Gastrocnemius medialis (tissue), 4 donors: Measurements from ENCODE around the gene EPDR1. TPM values are rescaled to one million over a fixed set of nuclear protein-coding genes. Genes with fewer than 3 reads are reported as not detected.

ENCODE experiments used
- ATAC-seq, 2 donors: fragments of 150-250 bp; one replicate each; pipeline ENCODE4 v1.9.1; 2016
- DNase-seq, 2 donors: peaks; one replicate each; pipeline ENCODE4 v3.0.0-alpha.2; 2019
- H3K27ac ChIP-seq, 4 donors: fragments of 200-600 bp; sonication (generic); 1 replicate in 1 of 4; 2 replicates in 3 of 4; pipeline ENCODE4 v1.5.1; 2016 to 2018; ENCODE audit warnings: mild to moderate bottlenecking in 2 of 4, moderate library complexity in 1 of 4
- H3K27me3 ChIP-seq, 3 donors: fragments of 200-600 bp; sonication (generic) in 2 of 3; 1 replicate in 1 of 3; 2 replicates in 2 of 3; pipeline versions ENCODE4 v1.5.1 to v1.6.0; 2016 to 2019; ENCODE audit warnings: mild to moderate bottlenecking in 1 of 3, moderate library complexity in 1 of 3
- H3K36me3 ChIP-seq, 2 donors: fragments of 200-600 bp; sonication (generic) in 1 of 2; one replicate each; pipeline ENCODE4 v1.5.1; 2017 to 2018
- H3K4me1 ChIP-seq, 2 donors: fragments of 200-600 bp; sonication (generic) in 1 of 2; one replicate each; pipeline ENCODE4 v1.5.1; 2016 to 2017; ENCODE audit warnings: mild to moderate bottlenecking in 2 of 2
- H3K4me3 ChIP-seq, 4 donors: fragments of 200-600 bp; sonication (generic) in 3 of 4; 1 replicate in 1 of 4; 2 replicates in 3 of 4; pipeline ENCODE4 v1.5.1; 2016 to 2019; ENCODE audit warnings: mild to moderate bottlenecking in 2 of 4
- H3K9me3 ChIP-seq, 3 donors: fragments of 200-600 bp; sonication (generic) in 2 of 3; 1 replicate in 1 of 3; 2 replicates in 2 of 3; pipeline ENCODE4 v1.5.1; 2016 to 2019
- CTCF ChIP-seq, 5 experiments: fragments of 450-650 bp in 3 of 5; fragments of 200-600 bp in 2 of 5; sonication (generic) in 2 of 5; IDR thresholded peaks in 4 of 5; conservative IDR thresholded peaks in 1 of 5; 1 replicate in 4 of 5; 2 replicates in 1 of 5; pipeline ENCODE4 v1.5.1; 2016 to 2019; ENCODE audit warnings: antibody characterized with exemption in 5 of 5, mild to moderate bottlenecking in 3 of 5, moderate library complexity in 3 of 5
- POLR2A ChIP-seq, 2 donors: fragments of 450-650 bp; IDR thresholded peaks; one replicate each; pipeline ENCODE4 v1.6.1; 2017; ENCODE audit warnings: antibody characterized with exemption in 2 of 2, mild to moderate bottlenecking in 2 of 2, moderate library complexity in 2 of 2
- in situ Hi-C, 4 donors: fragments of 200-750 bp; cut with MboI; loops; one replicate each; pipeline versions ENCODE4 v1.15.0 to v1.8.0; 2017; ENCODE audit warnings: low sequenced_read_pairs in 4 of 4
- intact Hi-C: fragments of 100-400 bp; cut with DNase I; formaldehyde crosslinking; loops from one replicate; pipeline ENCODE4 v1.15.1; 2023; ENCODE audit warnings: low total_unique reads
- total RNA-seq, 4 donors: library from RNA; depleted of rRNA; stranded (reverse); fragments of >200 nt; gene quantifications; one replicate each; pipeline versions ENCODE4 v1.1.0 to v1.2.3, GENCODE V29; 2016

The EPDR1 gene
- total RNA-seq, 4 donors from 2014 or later: 32.2 to 60.2 (median 47.5) TPM

- H3K4me3 ChIP-seq: no peak overlapping the region
- intact Hi-C loops: loop anchor here (5.0 to 10.0 kb wide), 3 partner anchors 96 to 304 kb away; no protein-coding TSS in a partner anchor
- ATAC-seq: no peak
- no peaks in the 10 kb centered on the region for H3K36me3 ChIP-seq
- TF ChIP-seq POLR2A (IDR thresholded peaks at IDR 0.05) (no peak), CTCF (IDR thresholded peaks at IDR 0.05 in 4 of 5, conservative IDR thresholded peaks at IDR 0.05 in 1 of 5) (no peak)
- H3K9me3 ChIP-seq: no peaks in the 10 kb centered on the region
- H3K27me3 ChIP-seq: no peaks in the 10 kb centered on the region
- DNase-seq: no peak
- in situ Hi-C loops: loop anchor here in 2 of 4 donors (25.0 kb wide), 2 partner anchors 294 to 419 kb away; no protein-coding TSS in a partner anchor
- peaks cover 31 to 42% of the 10 kb centered on the region in 2 donors for H3K4me1 ChIP-seq
- no peak overlapping the region for H3K27ac ChIP-seq
Measured at GRCh38 chr7:37918526-37918925, 1.9 kb upstream of the EPDR1 start.

GRCh38 chr7:37920849-37921805 is 687 bp downstream of the EPDR1 start:
- in situ Hi-C loops (loop anchor here in 2 of 4 donors (25.0 kb wide), 2 partner anchors 291 to 416 kb away; no protein-coding TSS in a partner anchor), intact Hi-C loops (loop anchor here (2.0 kb wide), 1 partner anchor 258 kb away; the partner anchor contains the start of gene STARD3NL)
- H3K27me3 ChIP-seq: no peaks in the 10 kb centered on the region
- peak overlapping the region; percentile 74 to 85 (median 82) for H3K4me3 ChIP-seq
- H3K36me3 ChIP-seq: no peaks in the 10 kb centered on the region
- ATAC-seq (peak; percentile 71 to 74), DNase-seq (peak in 1 of 2 donors; percentile 66)
- H3K9me3 ChIP-seq: no peaks in the 10 kb centered on the region
- peak overlapping the region; percentile 89 to 94 (median 91) for H3K27ac ChIP-seq
- TF ChIP-seq POLR2A (IDR thresholded peaks at IDR 0.05) (peak in 1 of 2 donors; percentile 21), CTCF (IDR thresholded peaks at IDR 0.05 in 4 of 5, conservative IDR thresholded peaks at IDR 0.05 in 1 of 5) (peak in 1 of 5 experiments; percentile 18)
- peaks cover 30 to 36% of the 10 kb centered on the region in 2 donors for H3K4me1 ChIP-seq

GRCh38 chr7:37921876-37922275 is 1.4 kb downstream of the EPDR1 start:
- intact Hi-C loops: loop anchor here (2.0 kb wide), 1 partner anchor 257 kb away; the partner anchor contains the start of gene STARD3NL
- DNase-seq: peak in 1 of 2 donors; percentile 28
- Histone ChIP-seq H3K36me3 (no peaks in the 10 kb centered on the region), H3K4me1 (peaks cover 29 to 30% of the 10 kb centered on the region in 2 donors), H3K9me3 (no peaks in the 10 kb centered on the region), H3K27ac (peak overlapping the region; percentile 89 to 94 (median 91)), H3K4me3 (peak overlapping the region; percentile 74 to 85 (median 82)), H3K27me3 (no peaks in the 10 kb centered on the region)
- in situ Hi-C loops: loop anchor here in 2 of 4 donors (25.0 kb wide), 2 partner anchors 290 to 415 kb away; no protein-coding TSS in a partner anchor
- peak; percentile 22 to 28 for ATAC-seq
- TF ChIP-seq CTCF (IDR thresholded peaks at IDR 0.05 in 4 of 5, conservative IDR thresholded peaks at IDR 0.05 in 1 of 5) (no peak), POLR2A (IDR thresholded peaks at IDR 0.05) (no peak)

GRCh38 chr7:37923996-37924395 is 3.6 kb downstream of the EPDR1 start:
- TF ChIP-seq POLR2A (IDR thresholded peaks at IDR 0.05) (no peak), CTCF (IDR thresholded peaks at IDR 0.05 in 4 of 5, conservative IDR thresholded peaks at IDR 0.05 in 1 of 5) (no peak)
- H3K27ac ChIP-seq: peak overlapping the region in 3 of 4 donors; percentile 20 to 90 (median 25)
- no peaks in the 10 kb centered on the region for H3K27me3 ChIP-seq
- H3K4me3 ChIP-seq: no peak overlapping the region
- no peaks in the 10 kb centered on the region for H3K36me3 ChIP-seq
- H3K9me3 ChIP-seq: no peaks in the 10 kb centered on the region
- in situ Hi-C loops: loop anchor here in 2 of 4 donors (25.0 kb wide), 2 partner anchors 288 to 413 kb away; no protein-coding TSS in a partner anchor
- DNase-seq (no peak), ATAC-seq (no peak)
- intact Hi-C loops: loop anchor here (2.0 kb wide), 1 partner anchor 15 kb away; no protein-coding TSS in a partner anchor
- H3K4me1 ChIP-seq: peaks cover 22 to 30% of the 10 kb centered on the region in 2 donors
